Measurements from ENCODE around the gene SLC37A2. TPM values are rescaled to one million over a fixed set of nuclear protein-coding genes. Genes with fewer than 3 reads are reported as not detected.
"Not testable (repeated sequence)": the region's sequence is repeated elsewhere in the genome, so short reads cannot be mapped to it uniquely, and the experiment has no call there.

The SLC37A2 gene
- total and polyA plus RNA-seq, 2 of the 13 experiments (the other 11 are each of a cell fraction or from before 2014, with no cell fraction given): 4.6 to 7.1 TPM

- H3K27ac ChIP-seq (ENCODE audit: extremely low read length, insufficient read depth, low read length); H3K79me2 ChIP-seq (ENCODE audit: insufficient read depth, low read length); FAIRE-seq; H2AFZ ChIP-seq (ENCODE audit: low read length); DNase-seq (ENCODE audit: low spot score); H4K20me1 ChIP-seq (ENCODE audit: insufficient read depth, low read length); H3K9ac ChIP-seq (ENCODE audit: insufficient read depth, low read depth, low read length); H3K9me3 ChIP-seq (ENCODE audit: low read length); BruUV-seq (replicated peaks); ATAC-seq; H3K4me3 ChIP-seq (replicated peaks in 1 of 3; ENCODE audit: insufficient read depth in 1 of 3, low read depth in 2 of 3, low read length in 3 of 3); intact Hi-C loops (cut with micrococcal nuclease; ENCODE audit: unreplicated experiment); H3K4me2 ChIP-seq (ENCODE audit: low read depth, low read length); H3K27me3 ChIP-seq (ENCODE audit: control insufficient read depth in 1 of 2, insufficient read depth in 2 of 2, low read length in 2 of 2); H3K36me3 ChIP-seq (replicated peaks in 1 of 2; ENCODE audit: control insufficient read depth in 1 of 2, insufficient read depth in 2 of 2, low read length in 2 of 2): not testable (repeated sequence)
- WGBS (ENCODE audit: low lambda C conversion rate): 70% methylated on average over 9 of the region's 10 CpGs
- TF ChIP-seq NFYB (CRISPR knock-in tag; IDR thresholded peaks at IDR 0.05) (peak; percentile 45; the same call in 1 of the 2 replicates), NFYC (CRISPR knock-in tag; IDR thresholded peaks at IDR 0.05) (peak; percentile 30; the same call in 1 of the 2 replicates)
- ChIA-PET POLR2A (interaction anchor here (1.7 kb wide), 1 partner anchor 34 kb away, joined by 7 read pairs; no protein-coding TSS in a partner anchor), CTCF (ENCODE audit: low intra/inter-chr PET ratio, low total read pairs) (interaction anchor here (1.9 to 2.0 kb wide), 2 partner anchors 24 to 34 kb away, joined by 7 to 9 read pairs; no protein-coding TSS in a partner anchor)
- peaks cover 18% of the 10 kb centered on the region for H3K4me1 ChIP-seq (ENCODE audit: insufficient read depth, low read length)
- in situ Hi-C loops (cut with HindIII; ENCODE audit: extremely low pct_ligation_motif_present, low pct_unique_long_range_greater_than_20kb): loop anchor here (5.0 kb wide), 1 partner anchor 52 kb away; no protein-coding TSS in a partner anchor
Observed at GRCh38 chr11:125090151-125090550, 27.0 kb downstream of the SLC37A2 start.

DNA sequence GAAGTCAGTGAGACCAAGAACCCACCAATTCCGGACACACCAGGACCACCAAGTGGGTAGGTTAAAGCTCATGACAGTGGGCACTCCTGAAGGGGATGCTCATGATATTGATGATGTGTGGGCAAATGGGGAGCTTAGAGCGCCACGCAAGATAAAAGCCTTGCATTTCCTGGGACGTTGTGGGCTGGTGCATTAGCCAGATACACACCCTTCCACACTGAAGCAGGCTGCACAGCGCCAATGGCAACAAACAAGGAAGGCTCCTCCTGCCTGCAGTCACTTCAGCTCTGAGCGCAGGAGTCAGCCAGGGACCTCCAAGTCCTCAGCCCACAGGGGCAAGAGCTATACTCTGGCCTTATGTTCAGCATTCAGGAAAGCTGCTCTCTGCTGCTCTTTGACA, 27.7 kb downstream of the SLC37A2 start:
- Histone ChIP-seq H3K9me3 (ENCODE audit: low read length) (no peaks in the 10 kb centered on the region), H3K4me3 (replicated peaks in 1 of 3; ENCODE audit: insufficient read depth in 1 of 3, low read depth in 2 of 3, low read length in 3 of 3) (no peak overlapping the region), H4K20me1 (ENCODE audit: insufficient read depth, low read length) (no peaks in the 10 kb centered on the region), H3K79me2 (ENCODE audit: insufficient read depth, low read length) (no peaks in the 10 kb centered on the region), H3K27ac (ENCODE audit: extremely low read length, insufficient read depth, low read length) (no peak overlapping the region), H3K9ac (ENCODE audit: insufficient read depth, low read depth, low read length) (no peak overlapping the region), H3K36me3 (replicated peaks in 1 of 2; ENCODE audit: control insufficient read depth in 1 of 2, insufficient read depth in 2 of 2, low read length in 2 of 2) (no peaks in the 10 kb centered on the region), H3K4me2 (ENCODE audit: low read depth, low read length) (no peak overlapping the region), H2AFZ (ENCODE audit: low read length) (no peak overlapping the region), H3K27me3 (ENCODE audit: control insufficient read depth in 1 of 2, insufficient read depth in 2 of 2, low read length in 2 of 2) (no peaks in the 10 kb centered on the region), H3K4me1 (ENCODE audit: insufficient read depth, low read length) (peaks cover 14% of the 10 kb centered on the region)
- peak; percentile 12; the same call in 2 of the 3 replicates for ATAC-seq
- 60% methylated on average over 1 of the region's 6 CpGs for WGBS (ENCODE audit: low lambda C conversion rate)
- FAIRE-seq: no peak
- TSS peak; percentile 81 for BruUV-seq (replicated peaks)
- POLR2A ChIA-PET: interaction anchor here (0.9 to 1.7 kb wide), 5 partner anchors 8 to 137 kb away, joined by 3 to 7 read pairs (median 4); partner anchors contain the start of gene TMEM218
- in situ Hi-C loops (cut with HindIII; ENCODE audit: extremely low pct_ligation_motif_present, low pct_unique_long_range_greater_than_20kb) (loop anchor here (5.0 kb wide), 1 partner anchor 51 kb away; no protein-coding TSS in a partner anchor), intact Hi-C loops (cut with micrococcal nuclease; ENCODE audit: unreplicated experiment) (loop anchor here (1.0 kb wide), 5 partner anchors 23 to 257 kb away; no protein-coding TSS in a partner anchor)
- TF ChIP-seq NR1H2 (CRISPR knock-in tag; IDR thresholded peaks at IDR 0.05; ENCODE audit: borderline replicate concordance, low read depth) (no peak), MAZ (IDR thresholded peaks at IDR 0.05; ENCODE audit: borderline replicate concordance, low read depth, low read length) (no peak), MAZ (CRISPR knock-in tag; IDR thresholded peaks at IDR 0.05; ENCODE audit: low read depth) (no peak), ARID2 (CRISPR knock-in tag; IDR thresholded peaks at IDR 0.05; ENCODE audit: borderline replicate concordance) (no peak)
- TF ChIP-seq, protein P1, sequence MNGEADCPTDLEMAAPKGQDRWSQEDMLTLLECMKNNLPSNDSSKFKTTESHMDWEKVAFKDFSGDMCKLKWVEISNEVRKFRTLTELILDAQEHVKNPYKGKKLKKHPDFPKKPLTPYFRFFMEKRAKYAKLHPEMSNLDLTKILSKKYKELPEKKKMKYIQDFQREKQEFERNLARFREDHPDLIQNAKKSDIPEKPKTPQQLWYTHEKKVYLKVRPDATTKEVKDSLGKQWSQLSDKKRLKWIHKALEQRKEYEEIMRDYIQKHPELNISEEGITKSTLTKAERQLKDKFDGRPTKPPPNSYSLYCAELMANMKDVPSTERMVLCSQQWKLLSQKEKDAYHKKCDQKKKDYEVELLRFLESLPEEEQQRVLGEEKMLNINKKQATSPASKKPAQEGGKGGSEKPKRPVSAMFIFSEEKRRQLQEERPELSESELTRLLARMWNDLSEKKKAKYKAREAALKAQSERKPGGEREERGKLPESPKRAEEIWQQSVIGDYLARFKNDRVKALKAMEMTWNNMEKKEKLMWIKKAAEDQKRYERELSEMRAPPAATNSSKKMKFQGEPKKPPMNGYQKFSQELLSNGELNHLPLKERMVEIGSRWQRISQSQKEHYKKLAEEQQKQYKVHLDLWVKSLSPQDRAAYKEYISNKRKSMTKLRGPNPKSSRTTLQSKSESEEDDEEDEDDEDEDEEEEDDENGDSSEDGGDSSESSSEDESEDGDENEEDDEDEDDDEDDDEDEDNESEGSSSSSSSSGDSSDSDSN (CRISPR knock-in tag; IDR thresholded peaks at IDR 0.05): no peak
- CTCF ChIA-PET (ENCODE audit: low intra/inter-chr PET ratio, low total read pairs): interaction anchor here (1.3 to 2.1 kb wide), 6 partner anchors 22 to 258 kb away, joined by 7 to 11 read pairs (median 8); no protein-coding TSS in a partner anchor
- DNase-seq (ENCODE audit: low spot score): no peak
